ENCODE data around the gene TTPAL. TPM values are rescaled to one million over a fixed set of nuclear protein-coding genes. Genes with fewer than 3 reads are reported as not detected.

The TTPAL gene
- total and polyA plus RNA-seq, 8 donors: 2.1 to 18.3 (median 4.8) TPM

- Histone ChIP-seq H3K36me3 (no peaks in the 10 kb centered on the region), H3K4me1 (peaks cover 0 to 3% (median 0%) of the 10 kb centered on the region in 4 donors), H3K9me3 (no peaks in the 10 kb centered on the region), H3K27ac (no peak overlapping the region), H3K27me3 (peaks cover 0 to 7% (median 0%) of the 10 kb centered on the region in 3 donors), H3K4me3 (no peak overlapping the region)
- intact Hi-C loops (cut with DNase I; ENCODE audit: low total_unique reads): no loop called here
- DNase-seq: no peak
- WGBS, 5 donors: 69 to 80% (median 77%) methylated on average over 8 to 12 of the region's 12 CpGs
- TF ChIP-seq EP300 (IDR thresholded peaks at IDR 0.05) (no peak), POLR2A (IDR thresholded peaks at IDR 0.05) (no peak), POLR2AphosphoS5 (IDR thresholded peaks at IDR 0.05) (peak in 1 of 3 donors; percentile 2), CTCF (IDR thresholded peaks at IDR 0.05) (no peak)
Measured at GRCh38 chr20:44467289-44467883, 8.3 kb upstream of the TTPAL start.

GRCh38 chr20:44468044-44468782 lies 7.5 kb upstream of the TTPAL start:
- TF ChIP-seq EP300 (IDR thresholded peaks at IDR 0.05) (no peak), POLR2AphosphoS5 (IDR thresholded peaks at IDR 0.05) (no peak), POLR2A (IDR thresholded peaks at IDR 0.05) (no peak), CTCF (IDR thresholded peaks at IDR 0.05) (no peak)
- Histone ChIP-seq H3K9me3 (no peaks in the 10 kb centered on the region), H3K4me1 (peaks cover 0 to 3% (median 0%) of the 10 kb centered on the region in 4 donors), H3K36me3 (no peaks in the 10 kb centered on the region), H3K27me3 (peaks cover 0 to 7% (median 0%) of the 10 kb centered on the region in 3 donors), H3K4me3 (no peak overlapping the region), H3K27ac (no peak overlapping the region)
- intact Hi-C loops (cut with DNase I; ENCODE audit: low total_unique reads): no loop called here
- 87 to 95% (median 92%) methylated on average over 8 of the region's 8 CpGs for WGBS, 5 donors
- DNase-seq: no peak

GRCh38 chr20:44470327-44470726 lies 5.3 kb upstream of the TTPAL start:
- intact Hi-C loops (cut with DNase I; ENCODE audit: low total_unique reads): no loop called here
- H3K4me1 ChIP-seq: peaks cover 0 to 5% (median 4%) of the 10 kb centered on the region in 4 donors
- WGBS, 5 donors: 55 to 65% (median 61%) methylated on average over 5 of the region's 5 CpGs

More at GRCh38 chr20:44470327-44470726, 5.3 kb upstream of the TTPAL start:
- Histone ChIP-seq H3K4me3 (no peak overlapping the region), H3K27me3 (peaks cover 0 to 7% (median 0%) of the 10 kb centered on the region in 3 donors), H3K27ac (no peak overlapping the region), H3K9me3 (no peaks in the 10 kb centered on the region), H3K36me3 (no peaks in the 10 kb centered on the region)
- TF ChIP-seq EP300 (IDR thresholded peaks at IDR 0.05): no peak
- TF ChIP-seq CTCF (IDR thresholded peaks at IDR 0.05): no peak
- no peak for TF ChIP-seq POLR2A (IDR thresholded peaks at IDR 0.05)
- no peak for TF ChIP-seq POLR2AphosphoS5 (IDR thresholded peaks at IDR 0.05)
- DNase-seq: no peak
